Gastroesophageal sphincter (tissue), 3 donors: Measurements from ENCODE around the gene NUMA1.

Source experiments
- EP300 ChIP-seq: sonication (generic); formaldehyde crosslinking; IDR thresholded peaks from one replicate; pipeline ENCODE4 v1.6.1; 2017; ENCODE audit warnings: antibody characterized with exemption, mild to moderate bottlenecking
- POLR2A ChIP-seq, 2 donors: fragments of 450-650 bp; IDR thresholded peaks; one replicate each; pipeline ENCODE4 v1.6.1; 2017; ENCODE audit warnings: antibody characterized with exemption in 2 of 2, mild to moderate bottlenecking in 2 of 2, moderate library complexity in 1 of 2
- POLR2AphosphoS5 ChIP-seq: sonication (generic); formaldehyde crosslinking; IDR thresholded peaks from one replicate; pipeline ENCODE4 v1.6.1; 2017; ENCODE audit warnings: antibody characterized with exemption
- TF ChIP-seq, protein P1 (sequence below), 4 experiments: fragments of 200-600 bp in 2 of 4; fragments of 450-650 bp in 2 of 4; sonication (generic) in 1 of 4; IDR thresholded peaks; one replicate each; pipeline ENCODE4 v1.5.1; 2017 to 2019; ENCODE audit warnings: antibody characterized with exemption in 4 of 4, mild to moderate bottlenecking in 2 of 4, moderate library complexity in 2 of 4

DNA sequence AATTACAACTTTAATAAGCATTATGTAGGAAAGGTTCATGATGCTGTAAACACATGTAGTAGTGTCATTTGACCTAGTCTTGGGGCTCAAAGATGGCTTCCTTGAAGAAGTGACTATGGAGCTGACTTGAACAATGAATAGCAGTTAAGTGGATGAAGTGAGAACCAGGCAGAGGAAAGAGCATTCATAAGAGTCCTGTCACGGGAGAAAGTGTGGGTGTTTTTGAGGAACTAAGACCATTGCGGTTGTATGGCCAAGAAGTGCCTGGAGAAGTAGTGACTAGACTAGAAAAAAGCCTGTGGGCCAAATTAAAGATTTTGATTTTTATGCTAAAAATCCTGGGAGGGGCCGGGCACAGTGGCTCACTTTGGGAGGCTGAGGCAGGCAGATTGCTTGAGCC, 88.8 kb downstream of the NUMA1 start:
- TF ChIP-seq, protein P1, sequence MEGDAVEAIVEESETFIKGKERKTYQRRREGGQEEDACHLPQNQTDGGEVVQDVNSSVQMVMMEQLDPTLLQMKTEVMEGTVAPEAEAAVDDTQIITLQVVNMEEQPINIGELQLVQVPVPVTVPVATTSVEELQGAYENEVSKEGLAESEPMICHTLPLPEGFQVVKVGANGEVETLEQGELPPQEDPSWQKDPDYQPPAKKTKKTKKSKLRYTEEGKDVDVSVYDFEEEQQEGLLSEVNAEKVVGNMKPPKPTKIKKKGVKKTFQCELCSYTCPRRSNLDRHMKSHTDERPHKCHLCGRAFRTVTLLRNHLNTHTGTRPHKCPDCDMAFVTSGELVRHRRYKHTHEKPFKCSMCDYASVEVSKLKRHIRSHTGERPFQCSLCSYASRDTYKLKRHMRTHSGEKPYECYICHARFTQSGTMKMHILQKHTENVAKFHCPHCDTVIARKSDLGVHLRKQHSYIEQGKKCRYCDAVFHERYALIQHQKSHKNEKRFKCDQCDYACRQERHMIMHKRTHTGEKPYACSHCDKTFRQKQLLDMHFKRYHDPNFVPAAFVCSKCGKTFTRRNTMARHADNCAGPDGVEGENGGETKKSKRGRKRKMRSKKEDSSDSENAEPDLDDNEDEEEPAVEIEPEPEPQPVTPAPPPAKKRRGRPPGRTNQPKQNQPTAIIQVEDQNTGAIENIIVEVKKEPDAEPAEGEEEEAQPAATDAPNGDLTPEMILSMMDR (IDR thresholded peaks at IDR 0.05): no peak
- no peak for TF ChIP-seq POLR2AphosphoS5
- TF ChIP-seq POLR2A (IDR thresholded peaks at IDR 0.05): no peak
- TF ChIP-seq EP300: no peak
